ENCODE data around the gene ATXN7L3B.
A peak's percentile ranks its signal among the peaks of the same experiment; 100 is the strongest.
"Not testable (repeated sequence)": the region's sequence is repeated elsewhere in the genome, so short reads cannot be mapped to it uniquely, and the experiment has no call there.

ATXN7L3B gene, protein sequence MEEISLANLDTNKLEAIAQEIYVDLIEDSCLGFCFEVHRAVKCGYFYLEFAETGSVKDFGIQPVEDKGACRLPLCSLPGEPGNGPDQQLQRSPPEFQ

GRCh38 chr12:74537707-74538385 lies at the start of gene ATXN7L3B:
Gene ATXN7L3B (plus strand): TSS chr12:74537835. CDS start chr12:74538113, 278 bp downstream.
- peak; percentile 98 for DNase-seq (ENCODE audit: low read depth, low spot score)

DNA sequence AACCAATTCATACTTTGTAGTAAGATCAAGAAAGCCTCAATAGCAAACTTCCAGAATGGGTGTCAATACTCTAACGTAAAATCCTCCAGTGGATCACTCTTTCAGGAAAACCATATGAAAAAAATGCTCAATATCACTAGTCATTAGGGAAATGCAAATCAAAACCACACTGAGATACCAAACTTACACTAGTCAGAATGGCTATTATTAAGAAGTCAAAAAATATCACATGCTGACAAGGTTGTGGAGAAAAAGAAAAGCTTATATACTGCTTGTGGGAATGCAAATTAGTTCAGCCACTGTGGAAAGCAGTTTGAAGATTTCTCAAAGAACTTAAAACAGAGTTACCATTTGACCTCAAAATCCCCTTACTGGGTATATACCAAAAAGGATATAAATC lies 49.5 kb upstream of the ATXN7L3B start:
- no peak for DNase-seq (ENCODE audit: low read depth, low spot score)

DNA sequence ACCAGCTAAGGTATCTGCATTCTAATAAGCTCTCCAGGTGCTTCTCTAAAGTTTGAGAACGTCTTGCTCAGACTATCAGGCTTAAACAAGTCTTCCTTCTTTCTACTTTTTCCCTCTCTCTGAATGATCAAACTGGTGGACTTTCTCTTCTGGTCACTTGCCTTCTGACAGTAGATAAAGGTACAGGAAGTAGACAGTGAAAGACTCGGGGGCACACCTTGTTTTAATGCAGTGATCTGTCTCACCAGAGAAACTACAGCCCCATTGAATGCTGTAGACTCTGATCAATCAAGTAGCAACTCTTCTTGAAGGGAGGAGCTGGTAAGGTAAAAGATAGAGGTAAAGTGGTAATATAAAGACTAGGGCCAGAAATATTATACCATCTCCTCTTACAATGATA lies 48.1 kb upstream of the ATXN7L3B start:
- no peak for DNase-seq (ENCODE audit: low read depth, low spot score)

- DNase-seq (ENCODE audit: low read depth, low spot score) = no peak
These were observed 47.1 kb upstream of the ATXN7L3B start for GRCh38 chr12:74490390-74491064.

DNA sequence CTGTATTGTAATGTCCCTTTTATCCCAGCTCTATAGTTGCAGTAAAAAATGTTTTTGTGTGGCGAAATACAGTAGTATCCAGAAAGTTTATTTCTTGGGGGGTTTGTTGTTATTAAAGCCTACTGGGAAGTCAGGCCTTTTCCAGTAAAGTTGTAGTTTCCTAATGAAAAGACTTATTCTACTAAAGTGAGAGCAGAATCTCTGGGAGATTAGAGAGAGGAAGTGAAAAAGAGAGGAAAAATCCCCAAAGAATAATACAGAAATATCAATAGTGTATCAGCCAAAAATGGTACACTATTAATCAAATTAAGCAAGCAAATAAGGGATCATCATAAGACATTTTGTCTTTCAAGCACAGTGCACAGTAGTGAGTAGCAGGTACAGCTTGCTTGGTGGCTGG lies 46.3 kb upstream of the ATXN7L3B start:
- DNase-seq (ENCODE audit: low read depth, low spot score) = no peak

GRCh38 chr12:74499192-74499591 lies 38.4 kb upstream of the ATXN7L3B start:
- DNase-seq (ENCODE audit: low read depth, low spot score) = no peak

DNA sequence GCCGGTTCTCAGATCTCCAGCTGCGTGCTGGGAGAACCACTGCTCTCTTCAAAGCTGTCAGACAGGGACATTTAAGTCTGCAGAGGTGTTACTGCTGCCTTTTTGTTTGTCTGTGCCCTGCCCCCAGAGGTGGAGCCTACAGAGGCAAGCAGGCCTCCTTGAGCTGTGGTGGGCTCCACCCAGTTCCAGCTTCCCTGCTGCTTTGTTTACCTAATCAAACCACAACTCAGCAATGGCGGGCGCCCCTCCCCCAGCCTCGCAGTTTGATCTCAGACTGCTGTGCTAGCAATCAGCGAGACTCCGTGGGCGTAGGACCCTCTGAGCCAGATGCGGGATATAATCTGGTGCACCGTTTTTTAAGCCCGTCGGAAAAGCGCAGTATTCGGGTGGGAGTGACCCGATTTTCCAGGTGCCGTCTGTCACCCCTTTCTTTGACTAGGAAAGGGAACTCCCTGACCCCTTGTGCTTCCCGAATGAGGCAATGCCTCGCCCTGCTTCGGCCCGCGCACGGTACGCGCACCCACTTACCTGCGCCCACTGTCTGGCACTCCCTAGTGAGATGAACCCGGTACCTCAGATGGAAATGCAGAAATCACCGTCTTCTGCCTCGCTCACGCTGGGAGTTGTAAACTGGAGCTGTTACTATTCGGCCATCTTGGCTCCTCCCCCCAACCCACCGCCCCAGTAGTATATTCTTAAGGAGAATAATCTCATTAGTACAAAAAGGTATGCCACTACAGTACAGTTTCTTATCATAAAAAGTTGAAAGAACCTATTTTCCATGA lies 28.6 kb upstream of the ATXN7L3B start:
- DNase-seq (ENCODE audit: low read depth, low spot score) = not testable (repeated sequence)

GRCh38 chr12:74509886-74510285 lies 27.7 kb upstream of the ATXN7L3B start:
- DNase-seq (ENCODE audit: low read depth, low spot score) = no peak

GRCh38 chr12:74514098-74514872 lies 23.4 kb upstream of the ATXN7L3B start:
- no peak for DNase-seq (ENCODE audit: low read depth, low spot score)

- DNase-seq (ENCODE audit: low read depth, low spot score) = peak; percentile 3
These were observed 21.8 kb upstream of the ATXN7L3B start for GRCh38 chr12:74515849-74516248.

DNA sequence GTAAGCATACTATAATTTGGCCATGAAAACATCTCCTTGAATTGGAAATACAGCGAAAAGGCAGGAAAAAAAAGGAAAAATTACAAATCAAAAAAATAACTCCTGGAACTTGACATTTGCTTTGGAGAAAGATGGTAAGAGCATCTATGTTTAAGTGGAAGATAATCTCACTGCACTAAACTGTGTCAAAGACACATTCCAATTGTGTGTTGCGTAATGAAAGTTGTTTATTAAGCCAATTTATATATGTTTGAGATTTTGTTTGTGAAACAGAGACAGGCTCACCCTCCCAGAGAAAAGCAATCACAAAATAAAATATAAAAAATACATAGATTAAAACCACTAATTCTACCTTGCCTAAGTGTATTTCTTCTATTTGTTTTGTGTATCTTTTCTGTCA lies 11.1 kb upstream of the ATXN7L3B start:
- no peak for DNase-seq (ENCODE audit: low read depth, low spot score)

DNA sequence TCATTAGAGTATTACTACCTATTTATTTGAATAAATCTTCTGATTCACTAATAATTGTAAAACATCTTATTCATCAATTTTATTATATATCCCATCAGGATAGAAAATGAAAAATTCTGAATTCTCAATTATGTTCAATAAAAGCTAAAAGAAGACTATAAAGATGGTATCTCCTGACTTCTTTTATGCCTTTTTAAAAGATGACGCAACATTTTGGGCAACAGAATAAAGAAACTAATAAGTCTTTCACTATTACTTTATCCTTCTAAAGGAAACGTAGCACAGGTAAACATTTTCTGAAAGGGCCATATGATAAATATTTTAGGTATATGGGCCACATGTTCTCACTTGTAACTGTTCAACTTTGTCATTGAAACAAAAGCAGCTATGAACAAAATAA lies 10.1 kb upstream of the ATXN7L3B start:
- DNase-seq (ENCODE audit: low read depth, low spot score) = no peak

DNA sequence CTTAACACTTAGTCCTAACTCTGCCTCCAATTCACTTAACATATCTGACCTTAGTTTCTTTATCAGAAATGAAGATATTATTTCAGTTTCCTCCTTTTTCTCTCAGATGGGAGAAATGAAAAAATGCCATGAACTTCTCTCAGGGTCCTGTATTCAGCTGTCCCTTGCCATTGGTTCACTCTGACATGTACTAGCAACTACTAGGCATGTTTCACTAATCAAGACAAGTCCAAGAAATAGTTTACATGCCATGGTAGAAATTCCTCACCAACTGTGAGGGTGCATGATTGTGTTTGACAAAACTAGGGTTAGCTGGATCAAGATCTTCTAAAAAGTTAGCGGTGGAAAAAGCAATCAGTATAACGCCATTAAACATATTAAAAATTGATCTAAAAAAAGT lies 7.0 kb upstream of the ATXN7L3B start:
- DNase-seq (ENCODE audit: low read depth, low spot score) = no peak

DNA sequence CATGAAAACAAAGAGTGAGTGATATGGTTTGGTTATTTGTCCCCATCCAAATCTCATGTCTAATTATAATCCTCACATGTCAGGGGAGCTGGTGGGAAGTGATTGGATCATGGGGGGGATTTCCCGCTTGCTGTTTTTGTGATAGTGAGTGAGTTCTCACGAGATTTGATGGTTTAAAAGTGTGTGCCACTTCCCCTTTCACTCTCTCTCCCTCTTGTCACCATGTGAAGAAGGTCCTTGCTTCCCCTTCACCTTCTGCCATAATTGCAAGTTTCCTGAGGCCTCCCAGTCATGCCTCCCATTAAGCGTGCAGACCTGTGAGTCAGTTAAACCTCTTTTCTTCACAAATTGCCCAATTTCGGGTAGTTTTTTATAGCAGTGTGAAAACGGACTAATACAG lies 2.1 kb upstream of the ATXN7L3B start:
- DNase-seq (ENCODE audit: low read depth, low spot score) = no peak

GRCh38 chr12:74537126-74537706 lies 419 bp upstream of the ATXN7L3B start:
- peak; percentile 62 for DNase-seq (ENCODE audit: low read depth, low spot score)

DNA sequence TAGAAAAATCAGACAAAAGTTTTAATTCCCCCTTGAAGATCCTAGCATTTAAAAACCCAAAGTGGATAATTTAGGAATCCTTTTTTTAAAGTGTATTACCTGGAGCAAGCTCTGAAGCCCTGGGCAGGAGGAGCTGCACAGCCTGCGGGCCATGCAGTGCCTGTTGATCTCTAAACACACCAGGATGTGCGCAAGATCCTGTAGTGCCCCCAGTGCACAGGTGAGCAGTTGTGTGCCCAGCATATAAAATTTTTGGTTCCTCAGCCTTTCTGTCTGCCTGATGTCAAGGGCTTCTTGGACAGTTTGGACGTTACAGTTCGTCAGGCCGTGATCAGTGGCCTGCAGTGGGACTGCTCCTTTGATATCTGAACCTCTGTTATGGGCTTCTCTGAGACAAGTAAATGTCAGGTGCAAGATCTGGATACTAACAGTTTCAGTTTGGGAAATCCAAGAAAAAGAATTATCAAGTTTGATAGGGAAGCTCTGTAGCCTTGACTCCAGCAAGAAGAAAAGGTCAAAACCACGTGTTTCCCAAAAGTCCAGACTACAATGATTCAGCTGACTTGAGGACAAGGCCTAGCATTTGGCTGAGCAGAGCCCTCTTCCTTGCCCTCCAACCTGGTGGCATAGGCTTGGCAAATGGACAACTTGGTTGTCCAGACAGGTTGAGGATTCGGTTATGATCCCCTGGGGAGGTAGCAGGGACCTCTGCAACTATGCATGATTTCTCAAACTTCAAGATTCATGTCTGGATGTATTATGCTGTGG lies 1.0 kb downstream of the ATXN7L3B start:
- DNase-seq (ENCODE audit: low read depth, low spot score) = peak; percentile 23

DNA sequence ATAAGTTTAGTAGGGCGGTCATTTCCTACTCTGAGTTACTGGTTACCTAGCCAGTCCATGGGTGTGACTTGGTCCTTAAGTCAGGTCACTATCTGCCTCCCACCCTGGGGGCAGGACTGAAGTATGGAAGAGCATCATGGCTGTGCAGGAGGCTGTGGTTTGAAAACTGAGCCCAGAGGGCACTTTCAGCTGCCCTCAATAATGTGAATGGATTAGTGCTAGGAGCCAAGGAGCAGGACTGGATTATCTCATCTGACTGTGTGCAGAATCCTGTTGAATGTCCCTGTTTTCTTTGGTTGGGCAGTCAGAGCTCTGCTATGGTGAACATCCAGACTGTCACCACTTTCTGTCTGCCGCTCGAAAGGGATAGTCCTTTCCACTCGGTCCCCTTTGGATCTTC lies 1.6 kb downstream of the ATXN7L3B start:
- no peak for DNase-seq (ENCODE audit: low read depth, low spot score)

DNA sequence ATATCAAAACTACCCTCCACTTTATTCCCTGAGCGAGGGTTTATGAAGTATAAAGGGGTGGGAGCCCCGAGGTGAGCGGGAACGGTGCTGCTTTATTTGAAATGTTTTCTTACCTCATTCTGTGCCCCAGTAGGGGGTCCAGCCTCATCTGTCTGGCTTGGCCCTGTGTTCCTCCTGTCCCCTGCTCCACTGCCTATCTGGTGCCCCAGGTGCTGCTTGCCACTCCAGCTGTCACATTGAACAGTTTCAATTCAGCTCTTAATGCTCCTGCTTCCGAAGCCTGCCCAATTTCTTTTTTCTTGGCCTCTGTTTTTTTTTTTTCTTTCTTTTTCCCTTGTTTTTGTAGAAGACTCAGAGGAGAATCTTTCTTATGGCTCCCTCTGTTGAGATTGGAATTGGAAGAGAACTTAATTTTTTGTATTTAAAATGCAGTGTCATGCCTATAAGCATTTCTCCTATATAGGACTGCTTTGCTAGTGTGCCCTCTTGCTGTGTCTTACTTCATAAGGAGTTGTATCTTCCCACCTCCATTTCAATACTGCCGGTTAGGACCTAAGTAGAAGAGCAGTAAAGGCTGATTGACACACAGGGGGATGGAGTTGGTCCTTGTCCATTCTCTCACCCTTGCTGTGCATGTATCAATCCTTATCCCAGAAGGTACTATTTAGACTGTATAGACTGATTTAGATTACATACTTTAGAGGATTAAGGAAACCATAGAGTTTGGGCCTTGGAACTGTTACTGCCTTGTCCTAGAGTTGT lies 2.3 kb downstream of the ATXN7L3B start:
- DNase-seq (ENCODE audit: low read depth, low spot score) = no peak

GRCh38 chr12:74541074-74541473 lies 3.4 kb downstream of the ATXN7L3B start:
- DNase-seq (ENCODE audit: low read depth, low spot score) = no peak

- no peak for DNase-seq (ENCODE audit: low read depth, low spot score)
These were observed 9.6 kb downstream of the ATXN7L3B start for GRCh38 chr12:74547249-74547648.

Measured in astrocyte of the hippocampus (primary cell).